Kidney glomerular epithelial cell (primary cell): ENCODE measurements around the gene GCN1.

Experiments used
- DNase-seq: peaks from one replicate; lab custom pipeline; 2025; lab: John Stamatoyannopoulos, UW

The GCN1 gene

GRCh38 chr12:120181991-120182631 lies 12.4 kb downstream of the GCN1 start:
- peak; percentile 57 for DNase-seq

DNA sequence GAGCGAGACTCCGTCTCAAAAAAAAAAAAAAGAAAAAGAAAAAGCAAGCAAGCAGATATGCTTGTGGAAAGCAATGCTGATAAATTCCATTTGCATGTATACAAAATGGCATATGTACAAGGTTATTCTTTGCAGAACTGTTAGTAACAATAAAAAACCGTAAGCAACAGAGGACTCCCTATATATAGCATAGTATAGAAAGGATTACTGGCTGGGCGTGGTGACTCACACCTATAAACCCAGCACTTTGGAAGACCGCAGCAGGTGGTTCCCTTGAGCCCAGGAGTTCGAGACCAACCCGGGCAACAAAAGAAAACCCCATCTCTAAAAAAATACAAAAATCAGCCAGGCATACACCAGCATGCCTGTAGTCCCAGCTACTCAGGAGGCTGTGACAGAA lies 13.5 kb downstream of the GCN1 start:
- DNase-seq: no peak

- no peak for DNase-seq
These were observed 19.0 kb downstream of the GCN1 start for GRCh38 chr12:120175537-120175936.

DNA sequence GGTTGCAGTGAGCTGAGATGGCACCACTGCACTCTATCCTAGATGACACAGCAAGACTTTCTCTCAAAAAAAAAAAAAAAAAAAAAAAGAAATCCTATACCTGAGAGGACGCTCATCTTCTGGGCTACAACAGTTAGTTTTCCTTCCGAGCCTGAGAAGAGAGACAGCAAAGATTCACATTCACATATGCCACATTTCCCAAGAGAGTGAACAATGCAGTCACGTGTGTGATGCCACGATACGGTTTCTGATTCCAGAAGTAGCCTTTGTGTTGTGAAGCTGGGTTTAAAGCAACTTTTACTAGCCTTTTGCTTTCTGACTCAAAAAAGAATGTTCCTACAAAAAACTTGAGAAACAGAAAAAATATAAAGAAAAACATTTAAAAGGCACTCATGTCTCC lies 19.5 kb downstream of the GCN1 start:
- DNase-seq: no peak

- DNase-seq: no peak
These were observed 22.5 kb downstream of the GCN1 start for GRCh38 chr12:120172053-120172452.

DNA sequence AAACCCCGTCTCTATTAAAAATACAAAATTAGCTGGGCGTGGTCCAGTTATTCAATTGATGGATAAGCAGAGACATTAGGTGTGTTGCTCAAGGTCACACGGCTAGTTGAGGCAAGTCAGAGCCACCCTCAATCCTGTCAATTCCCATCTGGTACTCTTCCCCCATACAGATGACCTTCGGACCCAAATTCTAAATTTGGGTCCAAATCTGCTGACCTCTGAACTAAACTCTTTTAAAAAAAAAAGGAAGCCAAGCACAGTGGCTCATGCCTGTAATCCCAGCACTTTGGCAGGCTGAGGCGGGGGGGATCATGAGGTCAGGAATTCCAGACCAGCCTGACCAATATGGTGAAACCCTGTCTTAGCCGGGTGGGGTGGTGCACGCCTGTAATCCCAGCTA lies 23.9 kb downstream of the GCN1 start:
- no peak for DNase-seq

DNA sequence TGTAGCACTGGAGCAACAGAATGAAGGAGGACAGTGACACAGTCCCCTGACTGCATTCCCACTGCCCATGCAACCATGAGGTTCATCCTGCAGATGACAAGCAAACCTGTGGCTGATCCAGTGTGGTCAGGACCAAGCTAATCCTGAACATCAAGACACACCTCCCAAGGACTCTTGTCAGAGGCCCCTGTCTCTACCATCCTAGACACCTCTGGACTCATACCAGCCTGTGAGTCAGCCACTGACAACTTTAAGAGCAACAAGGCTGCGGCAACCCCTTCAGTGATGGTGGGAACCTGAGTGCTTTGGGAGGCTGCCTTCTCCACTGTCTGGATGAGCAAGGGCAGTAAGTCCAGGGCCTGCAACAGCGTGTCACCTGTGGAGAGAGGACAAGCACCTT lies 24.6 kb downstream of the GCN1 start:
- no peak for DNase-seq

DNA sequence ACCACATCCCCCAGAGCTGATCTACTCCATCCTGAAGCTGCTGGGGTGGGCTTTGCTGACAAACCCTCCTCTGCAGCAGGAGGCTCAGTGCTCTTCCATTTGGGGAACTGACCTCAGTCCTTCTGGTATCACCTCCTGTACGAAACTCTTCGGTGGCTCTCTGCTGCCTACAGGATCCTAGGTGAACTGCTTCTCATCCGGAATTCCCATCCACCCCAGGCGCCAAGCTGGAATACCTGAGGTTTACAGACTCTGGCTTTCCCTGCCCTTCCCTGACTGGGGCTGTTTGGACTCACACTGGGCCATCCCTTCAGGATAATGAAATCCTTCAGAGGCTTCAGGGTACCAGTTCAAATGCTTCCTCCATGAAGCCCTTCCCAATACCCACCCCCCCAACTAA lies 26.2 kb downstream of the GCN1 start:
- DNase-seq: no peak

DNA sequence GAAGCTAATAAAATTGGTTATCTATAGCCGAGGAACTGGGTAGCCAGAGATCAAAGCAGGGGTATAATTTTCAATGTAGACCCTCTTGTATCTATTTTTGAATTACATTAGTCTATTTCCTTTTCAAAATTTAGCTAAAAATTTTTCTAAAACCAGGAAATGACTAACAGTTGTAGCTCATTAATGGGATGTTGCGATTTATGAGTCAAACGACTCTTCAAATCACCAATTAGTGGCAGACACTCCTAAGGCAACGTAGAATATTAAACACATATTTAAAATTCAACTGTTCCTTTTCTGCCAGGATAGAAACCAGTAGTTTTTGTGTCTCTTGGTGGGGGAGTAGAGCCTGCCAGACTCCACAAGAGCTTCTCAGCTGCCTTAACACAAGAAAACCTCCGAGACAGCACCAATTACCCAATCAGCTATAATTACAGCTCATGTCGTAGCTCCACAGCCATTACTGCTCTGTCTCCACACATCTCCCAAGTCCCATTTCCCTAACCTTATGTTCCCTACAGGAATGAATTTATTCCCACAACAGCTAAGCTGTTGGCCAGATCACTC lies 26.9 kb downstream of the GCN1 start:
- DNase-seq: no peak

- DNase-seq: no peak
These were observed 30.2 kb downstream of the GCN1 start for GRCh38 chr12:120164293-120164692.

GRCh38 chr12:120162763-120163162 lies 31.8 kb downstream of the GCN1 start:
- no peak for DNase-seq

DNA sequence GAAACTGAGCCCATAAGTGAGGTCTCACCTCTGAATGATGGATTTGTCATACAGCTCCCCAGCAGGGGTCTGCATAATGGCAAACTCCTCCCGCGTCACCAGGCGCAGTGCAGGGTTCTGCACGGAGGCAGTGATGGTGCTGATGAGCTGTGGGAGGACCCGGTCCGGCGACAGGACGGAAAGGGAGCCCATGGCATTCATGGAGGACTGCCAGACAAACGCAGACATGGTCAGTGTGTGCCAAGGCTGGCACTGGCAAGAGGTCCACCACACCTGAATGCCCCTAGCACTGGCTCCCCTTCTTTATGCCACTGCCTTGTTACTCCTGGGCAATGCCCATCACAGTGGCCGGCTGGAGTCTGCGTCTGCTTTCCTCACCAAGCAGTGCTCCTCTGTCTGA lies 32.7 kb downstream of the GCN1 start:
- no peak for DNase-seq

DNA sequence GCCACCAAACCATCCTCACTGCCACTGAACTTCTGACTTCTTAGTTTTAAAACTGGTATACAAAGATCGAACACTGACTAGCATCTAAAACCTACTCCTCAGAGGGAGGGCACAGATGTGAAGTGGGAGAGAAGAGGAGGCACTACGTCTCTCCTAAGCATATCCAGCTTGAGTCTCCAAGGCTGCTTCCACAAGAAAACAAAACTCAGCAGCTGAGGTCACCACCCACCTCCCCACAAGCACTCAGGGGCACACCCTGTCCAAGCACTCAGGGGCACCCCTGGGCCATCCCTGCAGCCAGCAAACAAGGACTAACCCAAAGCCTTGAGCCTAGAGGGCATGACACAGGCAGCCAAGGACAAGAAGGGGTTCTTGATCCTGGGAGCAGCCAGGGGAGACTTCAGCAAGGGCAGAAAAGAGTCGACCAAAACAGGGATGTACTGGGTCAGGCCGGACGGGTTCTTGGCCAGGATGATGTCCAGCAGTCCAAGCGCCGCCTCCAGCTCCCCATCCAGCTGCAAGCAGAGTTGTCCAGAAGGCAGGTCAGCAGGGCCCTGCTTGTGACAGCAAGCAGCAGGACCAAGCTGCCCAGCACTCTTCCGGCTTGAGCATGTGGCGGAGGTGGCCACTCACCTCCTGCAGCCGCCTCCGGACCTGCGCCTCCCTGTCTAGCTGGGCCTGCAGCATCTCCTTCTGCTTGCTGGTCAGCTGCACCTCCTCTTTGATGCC lies 34.8 kb downstream of the GCN1 start:
- DNase-seq: no peak

GRCh38 chr12:120158351-120158750 lies 36.2 kb downstream of the GCN1 start:
- DNase-seq: no peak

GRCh38 chr12:120157678-120158077 lies 36.8 kb downstream of the GCN1 start:
- no peak for DNase-seq

DNA sequence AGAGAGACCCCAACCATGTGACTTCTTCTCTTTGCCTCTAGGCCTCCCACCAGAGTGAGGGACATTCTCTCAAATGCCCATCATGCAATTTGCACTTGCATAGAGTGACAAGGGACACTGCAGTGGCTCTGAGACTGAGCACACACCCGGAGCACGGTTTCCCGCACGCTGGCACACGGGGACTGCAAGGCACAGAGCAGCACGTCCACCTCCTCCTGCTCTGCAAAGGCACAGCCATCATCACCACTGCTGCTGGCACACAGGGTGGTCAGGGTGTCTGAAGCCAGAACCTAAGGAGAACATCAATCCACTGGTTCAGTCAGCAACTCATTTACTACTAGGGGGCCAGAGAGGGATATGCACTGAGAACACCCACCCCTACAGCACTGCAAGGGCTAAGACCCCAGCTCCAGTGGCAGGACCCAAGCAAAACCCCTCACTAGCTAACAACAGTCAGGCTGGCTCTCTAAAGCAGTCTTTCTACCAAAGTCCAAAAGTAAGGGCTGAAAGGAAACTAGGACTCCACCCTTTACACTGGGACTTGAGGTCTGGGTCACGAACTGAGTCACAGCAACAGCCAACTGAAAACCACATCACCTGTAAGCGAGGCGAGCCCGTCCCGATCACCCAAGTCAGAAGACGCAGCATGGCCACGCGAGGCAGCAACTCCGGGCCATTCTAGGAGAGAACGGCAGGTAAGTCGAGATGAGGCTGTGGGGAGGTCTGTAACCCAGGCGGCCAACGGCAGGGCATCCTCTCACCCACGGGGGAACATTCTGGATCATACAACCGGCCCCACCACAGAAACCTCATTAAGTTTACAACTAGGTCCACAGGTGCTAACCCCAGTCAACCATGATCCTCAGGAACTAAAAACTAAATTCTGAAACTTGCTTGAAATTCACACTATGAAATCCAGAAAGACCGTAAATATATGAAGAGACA lies 37.9 kb downstream of the GCN1 start:
- DNase-seq: no peak

GRCh38 chr12:120155072-120155471 lies 39.4 kb downstream of the GCN1 start:
- DNase-seq: no peak

DNA sequence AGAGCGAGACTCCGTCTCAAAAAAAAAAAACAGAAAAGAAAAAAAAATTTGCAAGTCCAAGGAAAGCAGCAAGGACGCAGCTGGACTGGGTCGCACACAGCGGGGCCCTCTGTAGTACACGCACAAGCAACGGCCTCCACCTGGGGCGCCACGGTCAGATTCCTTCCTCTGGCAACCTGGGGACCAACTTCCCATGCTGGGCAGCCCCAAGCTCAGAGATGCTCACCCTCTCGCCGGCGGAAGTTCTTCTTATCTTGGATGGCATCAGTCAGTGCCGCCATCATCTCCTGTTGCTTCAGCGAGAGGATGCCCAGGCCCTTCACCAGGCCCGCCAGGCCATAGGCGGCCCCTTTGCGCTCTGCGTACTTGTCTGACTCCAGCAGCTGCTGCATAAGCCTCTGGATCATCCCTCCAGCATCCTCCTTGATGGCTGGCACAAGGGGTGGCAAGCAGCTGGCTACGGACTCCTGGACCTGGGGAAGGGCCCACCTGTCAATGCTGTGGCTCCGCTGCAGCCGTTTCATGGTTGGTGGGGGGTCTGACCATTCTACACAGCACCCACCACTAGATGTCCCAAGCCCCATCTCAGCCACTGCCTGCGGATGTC lies 43.5 kb downstream of the GCN1 start:
- no peak for DNase-seq

DNA sequence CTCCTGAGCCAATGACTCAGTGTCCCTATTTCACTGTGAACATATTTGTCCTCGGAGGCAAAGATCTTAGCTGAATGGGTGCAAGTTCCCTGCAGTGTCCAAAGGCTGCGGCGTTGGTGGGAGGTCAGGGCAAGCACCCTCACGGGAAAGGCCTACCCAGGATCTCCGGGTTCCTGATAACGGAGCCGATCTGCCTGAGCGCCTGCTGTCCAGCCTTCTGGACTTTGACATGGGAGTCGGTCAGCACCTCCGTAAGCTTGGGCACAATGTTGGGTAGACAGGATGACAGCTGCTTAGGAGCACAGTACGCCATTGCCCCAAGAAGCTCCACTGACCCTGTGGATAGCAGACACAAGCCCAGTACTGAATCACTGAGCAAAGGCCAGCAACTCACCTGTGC lies 46.5 kb downstream of the GCN1 start:
- no peak for DNase-seq

- no peak for DNase-seq
These were observed 49.4 kb downstream of the GCN1 start for GRCh38 chr12:120145164-120145563.

- DNase-seq: no peak
These were observed 50.3 kb downstream of the GCN1 start for GRCh38 chr12:120144215-120144614.

GRCh38 chr12:120142231-120142877 lies 52.2 kb downstream of the GCN1 start:
- DNase-seq: no peak
